Stimulated activated CD8-positive, alpha-beta memory T cell treated with anti-CD3 and anti-CD28 coated beads, Interleukin-4, amount 100 ng/mL, for 1 hour (primary cell): Measurements from ENCODE around the gene TLR5.

Experiments used
- DNase-seq, 2 donors: peaks; one replicate each; pipeline ENCODE4 v3.0.0-alpha.2; 2020; ENCODE audit warnings: low read depth in 2 of 2, low spot score in 1 of 2

TLR5 gene

GRCh38 chr1:223110952-223111351 is 32.1 kb downstream of the TLR5 start:
- no peak for DNase-seq

GRCh38 chr1:223109581-223110026 is 33.4 kb downstream of the TLR5 start:
- no peak for DNase-seq

GRCh38 chr1:223106856-223107255 is 36.2 kb downstream of the TLR5 start:
- DNase-seq = no peak

GRCh38 chr1:223105568-223105967 is 37.5 kb downstream of the TLR5 start:
- DNase-seq = no peak

- no peak for DNase-seq
These were observed 40.1 kb downstream of the TLR5 start for GRCh38 chr1:223102797-223103533.

- no peak for DNase-seq
These were observed 45.3 kb downstream of the TLR5 start for GRCh38 chr1:223097713-223098112.

- no peak for DNase-seq
These were observed 47.2 kb downstream of the TLR5 start for GRCh38 chr1:223095870-223096269.

GRCh38 chr1:223091896-223092295 is 51.2 kb downstream of the TLR5 start:
- no peak for DNase-seq

GRCh38 chr1:223089250-223089649 is 53.8 kb downstream of the TLR5 start:
- no peak for DNase-seq

- DNase-seq = no peak
These were observed 54.3 kb downstream of the TLR5 start for GRCh38 chr1:223088713-223089240.

- DNase-seq = no peak
These were observed 55.5 kb downstream of the TLR5 start for GRCh38 chr1:223087291-223088255.

- DNase-seq = no peak
These were observed 58.6 kb downstream of the TLR5 start for GRCh38 chr1:223084464-223084866.

GRCh38 chr1:223083831-223084230 is 59.2 kb downstream of the TLR5 start:
- DNase-seq = no peak

GRCh38 chr1:223082914-223083313 is 60.1 kb downstream of the TLR5 start:
- DNase-seq = no peak

- DNase-seq = peak; percentile 19 to 41
These were observed 61.7 kb downstream of the TLR5 start for GRCh38 chr1:223081181-223081994.

GRCh38 chr1:223079498-223079897 is 63.5 kb downstream of the TLR5 start:
- no peak for DNase-seq

- no peak for DNase-seq
These were observed 65.7 kb downstream of the TLR5 start for GRCh38 chr1:223077247-223077833.

- no peak for DNase-seq
These were observed 66.7 kb downstream of the TLR5 start for GRCh38 chr1:223076362-223076761.

- DNase-seq = no peak
These were observed 67.2 kb downstream of the TLR5 start for GRCh38 chr1:223075834-223076233.

- no peak for DNase-seq
These were observed 68.4 kb downstream of the TLR5 start for GRCh38 chr1:223074445-223075300.
